Measurements from ENCODE around the gene CEBPB. TPM values are rescaled to one million over a fixed set of nuclear protein-coding genes. Genes with fewer than 3 reads are reported as not detected.

CEBPB gene
- total RNA-seq, 1 donor from 2014 or later: 36.4 TPM

GRCh38 chr20:50222309-50223038 lies 31.8 kb downstream of the CEBPB start:
- Mint-ChIP-seq H3K4me1 (ENCODE audit: low read depth) (peaks cover 14% of the 10 kb centered on the region), H3K4me3 (ENCODE audit: low read depth) (no peak overlapping the region), H3K27ac (no peak overlapping the region), H3K36me3 (ENCODE audit: low read depth) (no peaks in the 10 kb centered on the region), H3K27me3 (ENCODE audit: low read depth) (no peaks in the 10 kb centered on the region), H3K9me3 (peaks cover 5% of the 10 kb centered on the region)
- DNase-seq (ENCODE audit: low spot score): no peak
- intact Hi-C loops (cut with micrococcal nuclease): no loop called here

DNA sequence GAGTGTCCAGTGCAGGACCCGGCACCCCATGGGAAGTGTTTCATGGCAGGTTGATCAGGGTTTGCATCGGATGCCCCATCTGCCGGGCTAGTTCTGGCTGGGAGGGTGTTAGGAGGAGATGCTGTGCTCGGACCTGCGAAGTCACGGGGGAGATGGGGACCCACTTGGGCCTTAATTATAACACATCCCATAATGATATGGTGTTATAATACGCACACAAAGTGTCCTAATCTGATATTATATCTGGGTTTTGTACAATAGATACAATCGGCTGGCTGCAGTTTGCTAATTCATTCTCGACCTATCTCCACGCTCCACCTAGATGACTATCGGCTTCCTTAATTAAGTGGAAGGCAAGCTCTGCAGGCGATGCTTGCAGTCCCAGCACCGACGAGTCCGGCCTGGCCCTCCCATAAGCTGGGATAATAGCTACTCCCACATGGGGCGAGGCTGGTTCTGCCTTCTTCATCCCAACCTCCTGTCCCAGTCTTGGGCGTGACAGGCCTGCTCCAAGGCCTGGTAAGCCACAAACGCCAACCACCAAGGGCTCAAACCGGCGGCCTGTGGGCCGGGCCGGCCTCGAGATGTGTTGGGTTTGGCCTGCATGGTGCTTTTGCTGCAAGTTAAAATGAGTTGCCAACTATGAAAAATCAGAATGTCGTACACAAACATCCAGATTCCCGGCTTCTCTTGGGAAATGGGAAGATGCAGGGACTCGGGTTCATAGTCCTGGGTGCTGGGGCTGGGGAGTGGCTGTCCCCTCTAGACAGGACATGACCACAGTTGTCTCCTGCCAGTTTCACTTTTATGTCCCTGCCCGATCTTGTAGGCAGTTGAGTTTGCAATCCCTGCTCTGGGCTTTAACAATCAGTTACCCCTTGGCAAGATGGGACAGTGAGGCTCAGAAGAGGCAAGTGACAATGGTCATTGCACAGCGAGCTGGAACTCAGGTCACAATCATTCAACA lies 32.7 kb downstream of the CEBPB start:
- intact Hi-C loops (cut with micrococcal nuclease): no loop called here
- peaks cover 5% of the 10 kb centered on the region for H3K9me3 Mint-ChIP-seq
- H3K36me3 Mint-ChIP-seq (ENCODE audit: low read depth): no peaks in the 10 kb centered on the region

DNA sequence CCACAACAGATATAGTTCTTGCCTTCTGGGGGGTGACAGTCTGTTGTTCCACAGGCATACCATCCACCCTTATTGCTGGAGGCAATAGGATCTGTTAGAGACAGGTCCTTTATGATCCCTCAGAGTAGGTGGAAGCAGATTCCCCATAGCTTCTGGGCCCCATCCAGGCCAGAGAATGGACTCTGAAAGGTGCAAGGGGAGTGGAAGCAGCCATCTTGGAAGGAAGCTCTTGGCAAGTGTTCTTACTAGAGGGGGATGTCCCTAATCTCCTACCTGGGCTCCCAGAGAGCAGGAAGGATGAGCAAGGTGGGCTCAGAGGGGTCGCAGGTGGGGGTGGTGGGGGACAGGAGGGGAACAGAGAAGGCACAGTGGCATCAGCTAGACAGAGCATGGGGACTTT lies 33.4 kb downstream of the CEBPB start:
- Mint-ChIP-seq H3K36me3 (ENCODE audit: low read depth) (no peaks in the 10 kb centered on the region), H3K27me3 (ENCODE audit: low read depth) (no peaks in the 10 kb centered on the region), H3K27ac (no peak overlapping the region), H3K9me3 (peaks cover 5% of the 10 kb centered on the region), H3K4me3 (ENCODE audit: low read depth) (no peak overlapping the region), H3K4me1 (ENCODE audit: low read depth) (peaks cover 15% of the 10 kb centered on the region)
- intact Hi-C loops (cut with micrococcal nuclease): no loop called here
- DNase-seq (ENCODE audit: low spot score): no peak

More for the DNA sequence above, 32.7 kb downstream of the CEBPB start:
- H3K4me1 Mint-ChIP-seq (ENCODE audit: low read depth): peaks cover 15% of the 10 kb centered on the region
- H3K27me3 Mint-ChIP-seq (ENCODE audit: low read depth): no peaks in the 10 kb centered on the region
- no peak for DNase-seq (ENCODE audit: low spot score)
- no peak overlapping the region for H3K27ac Mint-ChIP-seq
- H3K4me3 Mint-ChIP-seq (ENCODE audit: low read depth): no peak overlapping the region

- Mint-ChIP-seq H3K27me3 (ENCODE audit: low read depth) (no peaks in the 10 kb centered on the region), H3K4me3 (ENCODE audit: low read depth) (no peak overlapping the region), H3K36me3 (ENCODE audit: low read depth) (no peaks in the 10 kb centered on the region), H3K9me3 (peaks cover 5% of the 10 kb centered on the region), H3K4me1 (ENCODE audit: low read depth) (peaks cover 15% of the 10 kb centered on the region), H3K27ac (peak overlapping the region; percentile 15)
- DNase-seq (ENCODE audit: low spot score): no peak
- intact Hi-C loops (cut with micrococcal nuclease): loop anchor here (5.0 kb wide), 1 partner anchor 113 kb away; no protein-coding TSS in a partner anchor
Measured at GRCh38 chr20:50224531-50225255, 34.1 kb downstream of the CEBPB start.

DNA sequence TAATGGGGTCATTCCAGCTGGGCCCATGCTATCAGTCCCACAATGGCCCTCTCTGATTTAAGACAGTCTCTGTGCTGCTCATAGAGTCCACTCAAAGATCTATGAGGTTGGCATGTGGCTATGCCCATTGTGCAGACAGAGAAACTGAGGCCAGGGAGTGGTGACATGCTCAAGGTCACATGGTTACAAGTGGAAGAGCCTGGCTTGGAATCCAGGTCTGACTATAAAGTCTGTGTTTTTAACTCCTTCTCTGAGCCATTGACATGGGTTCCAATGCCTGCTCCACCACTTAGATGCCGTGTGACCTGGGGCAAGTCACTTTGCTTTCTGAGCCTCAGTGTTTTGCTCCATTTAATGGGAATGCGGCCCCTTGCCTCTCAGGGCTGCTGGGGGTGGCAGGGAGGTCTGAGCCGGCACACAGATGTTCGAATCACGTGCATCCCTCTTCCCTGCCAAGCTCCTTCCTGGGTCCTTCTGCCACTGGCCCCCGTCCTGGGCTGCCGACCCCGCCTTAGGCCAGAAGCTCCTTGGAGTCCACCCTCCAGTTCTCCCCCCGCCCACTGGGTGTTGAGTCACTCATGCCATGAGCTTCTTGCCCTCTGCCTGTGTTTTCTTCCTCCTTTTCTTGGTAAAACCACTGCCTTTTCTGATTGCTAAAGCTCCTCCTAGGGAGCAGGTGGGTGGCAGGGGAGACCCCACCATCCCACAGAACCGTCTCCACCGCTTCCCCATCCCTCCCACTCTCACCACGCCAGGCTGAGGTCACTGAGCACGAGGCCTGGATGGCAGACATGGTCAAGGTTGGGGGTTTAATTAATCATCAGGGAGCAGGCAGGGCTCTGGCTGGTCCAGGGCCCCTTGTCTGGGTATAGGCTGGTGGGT lies 35.7 kb downstream of the CEBPB start:
- DNase-seq (ENCODE audit: low spot score): no peak
- intact Hi-C loops (cut with micrococcal nuclease): loop anchor here (5.0 kb wide), 1 partner anchor 111 kb away; no protein-coding TSS in a partner anchor
- Mint-ChIP-seq H3K9me3 (peaks cover 5% of the 10 kb centered on the region), H3K27me3 (ENCODE audit: low read depth) (no peaks in the 10 kb centered on the region), H3K4me3 (ENCODE audit: low read depth) (no peak overlapping the region), H3K36me3 (ENCODE audit: low read depth) (no peaks in the 10 kb centered on the region), H3K27ac (peak overlapping the region; percentile 82), H3K4me1 (ENCODE audit: low read depth) (peaks cover 15% of the 10 kb centered on the region)

DNA sequence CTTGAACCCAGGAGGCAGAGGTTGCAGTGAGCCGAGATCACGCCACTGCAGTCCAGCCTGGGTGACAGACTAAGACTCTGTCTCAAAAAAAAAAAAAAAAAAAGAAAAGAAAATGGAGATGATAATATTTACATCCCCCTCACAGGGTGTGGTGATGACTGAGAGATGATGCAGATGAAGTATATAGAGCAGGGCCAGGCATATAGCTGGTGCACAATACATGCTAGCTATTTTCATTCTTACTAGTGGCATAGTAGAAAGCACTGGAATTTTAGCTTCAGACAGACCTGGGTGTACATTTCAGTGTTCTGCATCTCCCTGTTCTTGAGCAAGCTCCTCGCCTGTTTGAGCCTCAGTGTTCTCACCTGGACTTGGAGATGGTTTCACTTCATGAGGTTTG lies 36.9 kb downstream of the CEBPB start:
- intact Hi-C loops (cut with micrococcal nuclease): loop anchor here (5.0 kb wide), 1 partner anchor 110 kb away; no protein-coding TSS in a partner anchor
- Mint-ChIP-seq H3K9me3 (peaks cover 5% of the 10 kb centered on the region), H3K4me1 (ENCODE audit: low read depth) (peaks cover 15% of the 10 kb centered on the region), H3K27ac (no peak overlapping the region), H3K27me3 (ENCODE audit: low read depth) (no peaks in the 10 kb centered on the region), H3K36me3 (ENCODE audit: low read depth) (no peaks in the 10 kb centered on the region), H3K4me3 (ENCODE audit: low read depth) (no peak overlapping the region)
- DNase-seq (ENCODE audit: low spot score): no peak

DNA sequence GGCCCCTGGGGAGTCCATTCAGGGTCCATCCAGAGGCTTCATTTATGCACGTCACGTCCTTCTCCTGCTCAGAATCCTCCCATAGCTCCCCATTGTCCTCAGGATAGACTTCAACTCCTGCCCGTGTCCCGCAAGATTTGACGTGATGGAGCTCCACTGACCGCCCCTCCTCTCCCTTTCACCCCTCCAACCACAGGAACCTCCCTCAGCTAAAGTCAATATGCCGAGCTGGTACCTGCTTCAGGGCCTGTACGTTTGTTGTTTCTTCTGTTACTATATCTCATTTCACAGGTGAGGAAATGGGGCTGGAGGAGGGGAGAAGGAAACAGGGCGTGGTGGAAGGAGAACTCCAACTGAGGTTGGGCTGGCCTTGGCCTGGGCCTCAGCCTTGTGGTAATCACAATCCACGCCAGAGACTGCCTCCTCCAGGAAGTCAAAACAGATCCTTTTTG lies 38.6 kb downstream of the CEBPB start:
- intact Hi-C loops (cut with micrococcal nuclease): loop anchor here (5.0 kb wide), 1 partner anchor 108 kb away; no protein-coding TSS in a partner anchor
- H3K9me3 Mint-ChIP-seq: peaks cover 5% of the 10 kb centered on the region
- H3K4me3 Mint-ChIP-seq (ENCODE audit: low read depth): no peak overlapping the region
- no peak for DNase-seq (ENCODE audit: low spot score)
- H3K4me1 Mint-ChIP-seq (ENCODE audit: low read depth): peaks cover 15% of the 10 kb centered on the region
- H3K36me3 Mint-ChIP-seq (ENCODE audit: low read depth): no peaks in the 10 kb centered on the region
- no peaks in the 10 kb centered on the region for H3K27me3 Mint-ChIP-seq (ENCODE audit: low read depth)
- H3K27ac Mint-ChIP-seq: no peak overlapping the region

- Mint-ChIP-seq H3K27ac (no peak overlapping the region), H3K4me3 (ENCODE audit: low read depth) (no peak overlapping the region)
- intact Hi-C loops (cut with micrococcal nuclease): no loop called here
Measured at GRCh38 chr20:50230184-50230583, 39.6 kb downstream of the CEBPB start.

DNA sequence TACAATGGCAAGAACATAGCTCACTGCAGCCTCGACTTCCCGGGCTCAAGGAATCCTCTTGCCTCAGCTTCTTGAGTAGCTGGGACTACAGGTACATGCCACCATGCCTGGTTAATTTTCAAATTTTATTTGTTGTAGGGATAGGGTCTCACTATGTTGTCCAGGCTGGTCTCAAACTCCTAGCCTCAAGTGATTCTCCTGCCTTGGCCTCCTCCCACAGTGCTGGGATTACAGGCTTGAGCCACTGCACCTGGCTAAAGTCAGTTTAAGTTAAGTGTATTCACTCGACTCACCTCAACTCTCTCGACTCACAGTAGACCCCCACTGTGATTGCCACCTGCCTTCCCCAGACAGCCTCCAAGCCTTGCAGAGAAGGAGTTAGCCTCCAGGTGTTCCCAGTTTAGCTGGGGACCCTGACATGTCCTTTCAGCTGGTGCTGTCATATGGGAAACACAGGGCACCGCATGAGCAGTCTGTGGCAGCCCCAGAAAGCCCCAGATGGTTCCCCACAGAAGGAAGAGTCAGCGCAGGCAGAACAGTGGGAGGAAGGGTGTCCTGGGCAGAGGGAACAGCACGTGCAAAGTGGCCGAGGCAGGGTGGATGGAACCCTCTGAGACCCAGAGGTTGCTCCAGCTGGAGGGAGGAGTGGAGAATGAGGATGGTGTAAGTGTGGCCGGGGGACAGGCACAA lies 40.4 kb downstream of the CEBPB start:
- Mint-ChIP-seq H3K4me1 (ENCODE audit: low read depth) (peaks cover 12% of the 10 kb centered on the region), H3K27me3 (ENCODE audit: low read depth) (no peaks in the 10 kb centered on the region), H3K27ac (no peak overlapping the region), H3K9me3 (no peaks in the 10 kb centered on the region), H3K36me3 (ENCODE audit: low read depth) (no peaks in the 10 kb centered on the region), H3K4me3 (ENCODE audit: low read depth) (no peak overlapping the region)
- no peak for DNase-seq (ENCODE audit: low spot score)
- intact Hi-C loops (cut with micrococcal nuclease): no loop called here

More at GRCh38 chr20:50230184-50230583, 39.6 kb downstream of the CEBPB start:
- no peak for DNase-seq (ENCODE audit: low spot score)
- H3K27me3 Mint-ChIP-seq (ENCODE audit: low read depth): no peaks in the 10 kb centered on the region
- H3K4me1 Mint-ChIP-seq (ENCODE audit: low read depth): peaks cover 10% of the 10 kb centered on the region
- H3K9me3 Mint-ChIP-seq: no peaks in the 10 kb centered on the region
- no peaks in the 10 kb centered on the region for H3K36me3 Mint-ChIP-seq (ENCODE audit: low read depth)

DNA sequence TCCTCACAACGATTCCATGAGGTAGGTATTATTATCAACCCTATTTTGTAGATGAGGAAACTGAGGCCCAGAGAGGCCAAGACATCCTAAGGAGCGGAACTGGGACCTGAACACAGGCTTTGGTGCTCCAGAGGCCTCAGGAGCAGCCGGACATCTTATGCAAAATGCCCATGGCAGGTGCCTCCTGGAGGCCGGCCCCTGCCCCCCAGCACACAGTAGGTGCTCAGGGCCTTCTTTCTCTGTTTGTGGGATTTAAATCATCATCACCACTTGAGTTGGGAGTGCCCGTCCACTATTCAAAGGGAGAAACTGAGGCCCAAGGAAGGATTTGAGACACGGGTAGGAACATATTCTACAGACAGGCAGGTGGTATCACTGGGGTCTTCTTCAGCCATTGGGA lies 41.2 kb downstream of the CEBPB start:
- Mint-ChIP-seq H3K27ac (no peak overlapping the region), H3K9me3 (no peaks in the 10 kb centered on the region), H3K36me3 (ENCODE audit: low read depth) (no peaks in the 10 kb centered on the region), H3K4me1 (ENCODE audit: low read depth) (peaks cover 11% of the 10 kb centered on the region), H3K4me3 (ENCODE audit: low read depth) (no peak overlapping the region), H3K27me3 (ENCODE audit: low read depth) (peaks cover 3% of the 10 kb centered on the region)
- intact Hi-C loops (cut with micrococcal nuclease): no loop called here
- no peak for DNase-seq (ENCODE audit: low spot score)

- Mint-ChIP-seq H3K4me3 (ENCODE audit: low read depth) (no peak overlapping the region), H3K9me3 (no peaks in the 10 kb centered on the region), H3K27me3 (ENCODE audit: low read depth) (peaks cover 3% of the 10 kb centered on the region), H3K4me1 (ENCODE audit: low read depth) (peaks cover 7% of the 10 kb centered on the region), H3K27ac (no peak overlapping the region), H3K36me3 (ENCODE audit: low read depth) (no peaks in the 10 kb centered on the region)
- DNase-seq (ENCODE audit: low spot score): no peak
- intact Hi-C loops (cut with micrococcal nuclease): no loop called here
Measured at GRCh38 chr20:50232651-50233324, 42.2 kb downstream of the CEBPB start.
